Transverse colon (tissue), 4 donors: ENCODE results near the gene CYP3A7. TPM values are rescaled to one million over a fixed set of nuclear protein-coding genes. Genes with fewer than 3 reads are reported as not detected.
"Not testable (repeated sequence)": the region's sequence is repeated elsewhere in the genome, so short reads cannot be mapped to it uniquely, and the experiment has no call there.

Source experiments
- DNase-seq: peaks from one replicate; pipeline ENCODE4 v3.0.0-alpha.2; 2019
- H3K27ac ChIP-seq, 4 donors: fragments of 200-600 bp; sonication (generic); 2 replicates each; pipeline ENCODE4 v1.5.1; 2016 to 2018; ENCODE audit warnings: inconsistent platforms in 4 of 4
- H3K27me3 ChIP-seq: fragments of 200-600 bp; sonication (generic); 2 replicates; pipeline ENCODE4 v1.5.1; 2017; ENCODE audit warnings: inconsistent platforms
- H3K36me3 ChIP-seq, 4 donors: fragments of 200-600 bp; sonication (generic); 2 replicates each; pipeline ENCODE4 v1.5.1; 2017 to 2019; ENCODE audit warnings: inconsistent platforms in 4 of 4
- H3K4me1 ChIP-seq, 4 donors: fragments of 200-600 bp; sonication (generic); 2 replicates each; pipeline ENCODE4 v1.5.1; 2017 to 2020; ENCODE audit warnings: inconsistent platforms in 4 of 4
- H3K4me3 ChIP-seq, 4 donors: fragments of 200-600 bp; sonication (generic); 1 replicate in 1 of 4; 2 replicates in 3 of 4; pipeline versions ENCODE4 v1.5.1 to v1.6.1; 2017 to 2019; ENCODE audit warnings: inconsistent platforms in 4 of 4
- H3K9me3 ChIP-seq, 2 donors: fragments of 200-600 bp; sonication (generic); 2 replicates each; pipeline ENCODE4 v1.5.1; 2017 to 2019; ENCODE audit warnings: inconsistent platforms in 2 of 2
- EP300 ChIP-seq: sonication (generic); formaldehyde crosslinking; IDR thresholded peaks from one replicate; pipeline ENCODE4 v1.6.1; 2017; ENCODE audit warnings: antibody characterized with exemption, low read depth
- POLR2A ChIP-seq: fragments of 450-650 bp; IDR thresholded peaks from one replicate; pipeline ENCODE4 v1.6.1; 2016; ENCODE audit warnings: antibody characterized with exemption, mild to moderate bottlenecking, moderate library complexity
- POLR2AphosphoS5 ChIP-seq, 3 donors: sonication (generic); formaldehyde crosslinking; IDR thresholded peaks; one replicate each; pipeline ENCODE4 v1.6.1; 2016; ENCODE audit warnings: antibody characterized with exemption in 3 of 3
- WGBS, 2 donors: methylation state at CpG; one replicate each; pipeline ENCODE4 v1.1.5; 2018; ENCODE audit warnings: low coverage in 1 of 2; 5-methylcytosine and 5-hydroxymethylcytosine counted together
- in situ Hi-C, 4 donors: fragments of 200-750 bp; cut with MboI; loops; one replicate each; pipeline versions ENCODE4 v1.15.0 to v1.15.1; 2017; ENCODE audit warnings: low sequenced_read_pairs in 3 of 4, low pct_ligation_motif_present in 1 of 4, low pct_unique_long_range_greater_than_20kb in 1 of 4
- intact Hi-C: fragments of 100-400 bp; cut with DNase I; formaldehyde crosslinking; loops from one replicate; pipeline ENCODE4 v1.15.1; 2023; ENCODE audit warnings: low total_unique reads
- total RNA-seq, 4 donors: library from RNA; depleted of rRNA; stranded (reverse); fragments of >200 nt; gene quantifications; one replicate each; pipeline ENCODE4 v1.1.0, GENCODE V29; 2016
- TF ChIP-seq, protein P1 (sequence below), 5 experiments: fragments of 200-600 bp in 3 of 5; fragments of 450-650 bp in 2 of 5; sonication (generic) in 3 of 5; IDR thresholded peaks; 1 replicate in 2 of 5; 2 replicates in 3 of 5; pipeline ENCODE4 v1.5.1; 2016 to 2017; ENCODE audit warnings: antibody characterized with exemption in 5 of 5, inconsistent platforms in 3 of 5, mild to moderate bottlenecking in 2 of 5, moderate library complexity in 1 of 5

CYP3A7 gene
- total RNA-seq, 4 donors from 2014 or later, result 0.95 to 3.0 (median 0.96) TPM; not detected in 1

DNA sequence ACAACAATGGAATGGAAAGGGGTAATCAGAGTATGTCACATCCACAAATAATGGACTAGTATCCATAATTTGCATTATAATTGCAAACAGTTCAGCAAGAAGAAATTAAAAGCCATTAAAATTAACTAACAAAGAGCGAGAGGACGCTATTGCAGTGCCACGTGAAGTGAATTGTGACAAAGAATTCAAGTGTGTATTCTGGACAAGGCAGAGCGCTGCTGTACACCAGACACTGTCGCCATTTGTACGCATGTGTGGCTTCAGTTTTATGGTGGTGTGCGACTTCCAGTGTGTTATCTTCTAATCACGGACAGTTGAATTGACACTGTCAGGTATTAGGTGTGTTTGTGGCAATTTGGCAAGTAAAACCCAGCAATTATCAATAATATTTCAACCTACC, 66.5 kb downstream of the CYP3A7 start:
- Histone ChIP-seq H3K4me1 (no peaks in the 10 kb centered on the region), H3K9me3 (no peaks in the 10 kb centered on the region), H3K36me3 (peaks cover 0 to 41% (median 9%) of the 10 kb centered on the region in 4 donors), H3K27ac (no peak overlapping the region), H3K27me3 (no peaks in the 10 kb centered on the region), H3K4me3 (no peak overlapping the region)
- intact Hi-C loops (no loop called here), in situ Hi-C loops (no loop called here)
- DNase-seq, result no peak
- 88 to 92% methylated on average over 8 of the region's 8 CpGs for WGBS, 2 donors
- TF ChIP-seq, protein P1, sequence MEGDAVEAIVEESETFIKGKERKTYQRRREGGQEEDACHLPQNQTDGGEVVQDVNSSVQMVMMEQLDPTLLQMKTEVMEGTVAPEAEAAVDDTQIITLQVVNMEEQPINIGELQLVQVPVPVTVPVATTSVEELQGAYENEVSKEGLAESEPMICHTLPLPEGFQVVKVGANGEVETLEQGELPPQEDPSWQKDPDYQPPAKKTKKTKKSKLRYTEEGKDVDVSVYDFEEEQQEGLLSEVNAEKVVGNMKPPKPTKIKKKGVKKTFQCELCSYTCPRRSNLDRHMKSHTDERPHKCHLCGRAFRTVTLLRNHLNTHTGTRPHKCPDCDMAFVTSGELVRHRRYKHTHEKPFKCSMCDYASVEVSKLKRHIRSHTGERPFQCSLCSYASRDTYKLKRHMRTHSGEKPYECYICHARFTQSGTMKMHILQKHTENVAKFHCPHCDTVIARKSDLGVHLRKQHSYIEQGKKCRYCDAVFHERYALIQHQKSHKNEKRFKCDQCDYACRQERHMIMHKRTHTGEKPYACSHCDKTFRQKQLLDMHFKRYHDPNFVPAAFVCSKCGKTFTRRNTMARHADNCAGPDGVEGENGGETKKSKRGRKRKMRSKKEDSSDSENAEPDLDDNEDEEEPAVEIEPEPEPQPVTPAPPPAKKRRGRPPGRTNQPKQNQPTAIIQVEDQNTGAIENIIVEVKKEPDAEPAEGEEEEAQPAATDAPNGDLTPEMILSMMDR (IDR thresholded peaks at IDR 0.05), result no peak
- TF ChIP-seq EP300, result no peak
- no peak for TF ChIP-seq POLR2AphosphoS5 (IDR thresholded peaks at IDR 0.05)
- no peak for TF ChIP-seq POLR2A

- Histone ChIP-seq H3K36me3 (peaks cover 0 to 55% (median 16%) of the 10 kb centered on the region in 4 donors), H3K4me3 (no peak overlapping the region), H3K4me1 (no peaks in the 10 kb centered on the region), H3K27ac (no peak overlapping the region), H3K27me3 (no peaks in the 10 kb centered on the region), H3K9me3 (no peaks in the 10 kb centered on the region)
- intact Hi-C loops, result no loop called here
- WGBS, 2 donors, result 86% methylated on average over 2 of the region's 2 CpGs; no CpG with 5 or more reads in 1 of the 2 donors
- DNase-seq, result no peak
- TF ChIP-seq POLR2AphosphoS5 (IDR thresholded peaks at IDR 0.05) (no peak), EP300 (no peak)
- TF ChIP-seq, protein P1 (IDR thresholded peaks at IDR 0.05), result no peak
- in situ Hi-C loops, result no loop called here
Observed at GRCh38 chr7:99667179-99667578, 67.8 kb downstream of the CYP3A7 start.

- in situ Hi-C loops (no loop called here), intact Hi-C loops (no loop called here)
- Histone ChIP-seq H3K4me1 (no peaks in the 10 kb centered on the region), H3K27ac (no peak overlapping the region), H3K4me3 (no peak overlapping the region), H3K9me3 (no peaks in the 10 kb centered on the region), H3K36me3 (peaks cover 0 to 60% (median 16%) of the 10 kb centered on the region in 4 donors), H3K27me3 (no peaks in the 10 kb centered on the region)
- no peak for TF ChIP-seq EP300
- TF ChIP-seq POLR2AphosphoS5 (IDR thresholded peaks at IDR 0.05), result no peak
- TF ChIP-seq POLR2A, result no peak
- TF ChIP-seq, protein P1 (IDR thresholded peaks at IDR 0.05), result no peak
- no peak for DNase-seq
- WGBS, 2 donors, result 100% methylated on average over 1 of the region's 1 CpG; no CpG with 5 or more reads in 1 of the 2 donors
Observed at GRCh38 chr7:99666013-99666395, 69.0 kb downstream of the CYP3A7 start.

DNA sequence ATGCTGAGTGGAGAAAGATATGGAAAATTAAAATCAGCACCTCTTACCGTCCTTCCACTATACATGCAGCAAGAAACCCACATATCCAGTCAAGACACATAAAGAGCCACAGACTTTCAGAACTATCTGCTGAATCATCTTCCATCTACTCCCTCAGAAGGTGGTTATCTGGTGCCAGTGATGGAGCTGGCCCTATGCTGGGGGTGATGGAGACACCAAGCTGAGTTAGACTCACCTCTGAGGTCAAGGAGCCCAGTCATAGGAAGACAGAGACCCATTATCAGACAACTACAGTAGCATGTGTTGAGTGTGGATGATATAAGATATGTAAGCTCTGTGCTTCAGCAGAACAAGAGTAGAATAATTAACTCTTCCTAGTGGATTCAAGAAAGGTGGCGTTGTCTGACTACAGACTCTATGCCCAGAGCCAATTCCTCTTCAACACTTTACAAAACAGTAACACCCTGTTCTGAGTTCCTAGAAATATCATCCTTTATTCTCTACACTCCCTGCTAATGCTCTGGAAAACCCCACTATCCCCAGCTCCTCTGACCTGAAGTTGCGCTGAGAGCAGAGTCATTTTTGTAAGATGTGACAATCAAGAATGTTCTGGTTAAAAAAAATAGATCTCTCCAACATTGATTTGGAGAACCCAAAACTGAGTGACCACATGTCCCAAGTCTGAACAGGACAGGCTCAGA, 69.5 kb downstream of the CYP3A7 start:
- TF ChIP-seq, protein P1 (IDR thresholded peaks at IDR 0.05), result no peak
- no peak for TF ChIP-seq POLR2A
- no peak for TF ChIP-seq POLR2AphosphoS5 (IDR thresholded peaks at IDR 0.05)
- TF ChIP-seq EP300, result no peak
- in situ Hi-C loops, result no loop called here

DNA sequence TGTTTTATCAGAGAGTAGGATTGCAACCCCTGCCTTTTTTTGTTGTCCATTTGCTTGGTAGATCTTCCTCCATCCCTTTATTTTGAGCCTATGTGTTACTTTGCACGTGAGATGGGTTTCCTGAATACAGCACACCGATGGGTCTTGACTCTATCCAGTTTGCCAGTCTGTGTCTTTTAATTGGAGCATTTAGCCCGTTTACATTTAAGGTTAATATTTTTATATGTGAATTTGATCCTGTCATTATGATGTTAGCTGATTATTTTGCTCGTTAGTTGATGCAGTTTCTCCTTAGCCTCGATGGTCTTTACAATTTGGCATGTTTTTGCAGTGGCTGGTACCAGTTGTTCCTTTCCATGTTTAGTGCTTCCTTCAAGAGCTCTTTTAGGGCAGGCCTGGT, 77.1 kb downstream of the CYP3A7 start:
- H3K27me3 ChIP-seq, H3K4me3 ChIP-seq, in situ Hi-C loops, intact Hi-C loops, H3K4me1 ChIP-seq, DNase-seq, H3K9me3 ChIP-seq, H3K27ac ChIP-seq: not testable (repeated sequence)
- 89 to 100% methylated on average over 1 to 5 of the region's 5 CpGs for WGBS, 2 donors
- H3K36me3 ChIP-seq, result peaks cover 0 to 33% (median 15%) of the 10 kb centered on the region in 4 donors

More for the DNA sequence above, 69.5 kb downstream of the CYP3A7 start:
- no peak for DNase-seq
- Histone ChIP-seq H3K9me3 (no peaks in the 10 kb centered on the region), H3K4me1 (no peaks in the 10 kb centered on the region), H3K27ac (no peak overlapping the region), H3K36me3 (peaks cover 0 to 65% (median 19%) of the 10 kb centered on the region in 4 donors), H3K4me3 (no peak overlapping the region), H3K27me3 (no peaks in the 10 kb centered on the region)
- intact Hi-C loops, result no loop called here
- 94 to 96% methylated on average over 3 of the region's 3 CpGs for WGBS, 2 donors
